NK-92 treated with Interleukin-12 subunit alpha and Interleukin-12 subunit beta, amount 100 ng/mL, for 24 hours (cell line): Measurements from ENCODE around the gene TNNI2.

ENCODE experiments used
- DNase-seq: peaks from one replicate; lab custom pipeline; 2025; lab: John Stamatoyannopoulos, UW

TNNI2 gene

GRCh38 chr11:1834779-1835670, 3.8 kb upstream of the TNNI2 start, which contains the start of gene SYT8:
Gene SYT8 (plus strand): TSS chr11:1834990. CDS start chr11:1835106, 116 bp downstream.
- no peak for DNase-seq

- no peak for DNase-seq
Measured at GRCh38 chr11:1835671-1836010, 3.1 kb upstream of the TNNI2 start.

DNA sequence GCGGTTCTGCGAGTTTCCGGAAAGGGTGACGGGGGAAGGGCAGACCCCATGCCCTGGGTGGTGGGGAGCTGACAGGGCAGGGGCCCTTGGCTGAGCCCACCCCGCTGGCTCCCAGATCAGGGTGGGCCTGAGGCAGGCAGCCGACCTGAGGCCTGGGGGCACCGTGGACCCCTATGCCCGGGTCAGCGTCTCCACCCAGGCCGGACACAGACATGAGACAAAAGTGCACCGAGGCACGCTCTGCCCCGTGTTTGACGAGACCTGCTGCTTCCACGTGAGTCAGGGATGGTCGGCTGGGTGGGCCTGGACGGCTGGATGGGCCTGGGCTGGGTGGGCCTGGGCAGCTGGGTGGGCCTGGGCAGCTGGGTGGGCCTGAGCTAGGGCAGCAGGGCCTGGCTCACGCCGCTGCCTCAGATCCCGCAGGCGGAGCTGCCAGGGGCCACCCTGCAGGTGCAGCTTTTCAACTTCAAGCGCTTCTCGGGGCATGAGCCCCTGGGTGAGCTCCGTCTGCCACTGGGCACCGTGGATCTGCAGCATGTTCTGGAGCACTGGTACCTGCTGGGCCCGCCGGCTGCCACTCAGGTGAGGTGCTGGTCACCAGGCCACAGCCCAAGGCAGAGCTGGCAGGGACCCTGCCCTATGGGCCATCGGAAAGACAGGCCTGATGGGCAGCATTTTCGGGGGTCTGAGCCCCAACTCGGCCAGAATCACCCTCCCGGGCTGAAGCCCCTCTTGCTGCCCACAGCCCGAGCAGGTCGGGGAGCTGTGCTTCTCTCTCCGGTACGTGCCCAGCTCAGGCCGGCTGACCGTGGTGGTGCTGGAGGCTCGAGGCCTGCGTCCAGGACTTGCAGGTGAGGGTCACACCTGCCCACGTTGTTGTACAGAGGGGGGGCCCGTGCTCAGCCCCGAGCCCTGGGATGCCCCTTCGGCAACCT, 2.5 kb upstream of the TNNI2 start:
- DNase-seq, result no peak

- DNase-seq, result peak; percentile 71
Measured at GRCh38 chr11:1837171-1838076, 1.4 kb upstream of the TNNI2 start.

DNA sequence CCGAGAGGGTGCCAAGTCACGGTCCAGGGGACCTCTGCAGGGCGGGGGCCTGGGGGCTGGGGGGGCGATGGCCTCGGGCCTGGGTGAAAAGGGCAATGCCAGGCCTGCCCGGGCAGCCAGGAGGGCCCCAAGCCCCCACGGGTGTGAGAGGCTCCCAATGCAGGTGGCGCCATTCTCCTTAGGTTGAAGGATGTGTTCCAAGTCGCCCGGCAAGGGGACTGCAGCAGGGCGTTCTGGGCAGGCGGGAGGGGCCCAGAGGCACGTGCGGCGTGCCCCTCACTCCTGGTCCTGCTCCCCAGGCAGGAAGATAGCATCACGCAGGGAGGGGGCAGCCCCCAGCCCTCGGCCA, 730 bp upstream of the TNNI2 start:
- DNase-seq, result no peak

- DNase-seq, result no peak
Measured at GRCh38 chr11:1839204-1839923, 583 bp downstream of the TNNI2 start.

GRCh38 chr11:1839924-1840779, 1.4 kb downstream of the TNNI2 start:
- no peak for DNase-seq

GRCh38 chr11:1840780-1841480, 2.1 kb downstream of the TNNI2 start:
- no peak for DNase-seq

GRCh38 chr11:1841511-1842148, 2.8 kb downstream of the TNNI2 start:
- no peak for DNase-seq

DNA sequence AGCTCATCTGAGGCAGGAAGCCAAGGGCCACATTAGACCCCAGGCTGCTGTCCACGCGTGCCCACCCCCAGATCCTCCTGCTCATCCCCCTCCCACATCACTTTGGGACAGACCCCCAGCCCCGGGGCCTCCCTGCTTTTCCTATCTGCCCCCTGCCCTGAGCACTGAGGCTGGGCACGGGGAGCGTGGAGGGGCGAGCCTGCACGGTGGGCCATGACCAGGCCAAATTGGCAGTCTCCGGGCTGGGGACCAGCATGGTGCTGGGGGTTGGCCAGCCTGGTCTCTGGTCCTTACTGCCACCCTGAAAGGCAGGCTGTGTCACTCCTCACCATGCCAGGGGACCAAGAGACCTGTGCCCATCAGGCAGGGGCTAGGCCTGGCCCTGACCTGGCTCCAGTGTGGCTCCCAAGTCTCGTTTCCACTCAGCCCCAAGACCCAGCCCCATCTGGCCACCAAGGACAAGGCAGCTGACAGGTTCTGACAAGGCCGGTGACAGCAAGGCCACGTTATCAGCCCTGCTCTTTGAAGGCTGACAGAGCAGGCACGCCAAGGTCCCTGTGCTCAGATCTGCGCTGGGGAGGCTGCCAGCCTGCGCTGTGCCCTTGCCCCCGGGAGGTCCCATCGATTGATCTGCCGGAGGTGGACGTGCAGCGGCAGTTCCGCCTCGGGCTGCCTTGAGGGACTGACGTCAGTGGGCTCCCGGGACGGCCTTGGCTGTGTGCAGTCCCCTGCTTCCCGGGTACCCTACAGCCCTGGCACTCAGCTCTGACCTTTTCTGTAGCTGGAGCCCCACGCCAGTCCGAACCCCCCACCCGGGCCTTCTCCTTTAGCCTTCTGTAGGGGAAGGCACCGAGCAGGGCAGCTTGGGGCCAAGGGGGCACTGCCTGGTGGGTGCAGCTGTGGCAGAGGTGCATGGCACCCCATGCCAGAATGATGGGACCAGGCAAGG, 3.6 kb downstream of the TNNI2 start:
- no peak for DNase-seq

- DNase-seq, result no peak
Measured at GRCh38 chr11:1843098-1843473, 4.3 kb downstream of the TNNI2 start.

- no peak for DNase-seq
Measured at GRCh38 chr11:1843796-1844195, 5.0 kb downstream of the TNNI2 start.

DNA sequence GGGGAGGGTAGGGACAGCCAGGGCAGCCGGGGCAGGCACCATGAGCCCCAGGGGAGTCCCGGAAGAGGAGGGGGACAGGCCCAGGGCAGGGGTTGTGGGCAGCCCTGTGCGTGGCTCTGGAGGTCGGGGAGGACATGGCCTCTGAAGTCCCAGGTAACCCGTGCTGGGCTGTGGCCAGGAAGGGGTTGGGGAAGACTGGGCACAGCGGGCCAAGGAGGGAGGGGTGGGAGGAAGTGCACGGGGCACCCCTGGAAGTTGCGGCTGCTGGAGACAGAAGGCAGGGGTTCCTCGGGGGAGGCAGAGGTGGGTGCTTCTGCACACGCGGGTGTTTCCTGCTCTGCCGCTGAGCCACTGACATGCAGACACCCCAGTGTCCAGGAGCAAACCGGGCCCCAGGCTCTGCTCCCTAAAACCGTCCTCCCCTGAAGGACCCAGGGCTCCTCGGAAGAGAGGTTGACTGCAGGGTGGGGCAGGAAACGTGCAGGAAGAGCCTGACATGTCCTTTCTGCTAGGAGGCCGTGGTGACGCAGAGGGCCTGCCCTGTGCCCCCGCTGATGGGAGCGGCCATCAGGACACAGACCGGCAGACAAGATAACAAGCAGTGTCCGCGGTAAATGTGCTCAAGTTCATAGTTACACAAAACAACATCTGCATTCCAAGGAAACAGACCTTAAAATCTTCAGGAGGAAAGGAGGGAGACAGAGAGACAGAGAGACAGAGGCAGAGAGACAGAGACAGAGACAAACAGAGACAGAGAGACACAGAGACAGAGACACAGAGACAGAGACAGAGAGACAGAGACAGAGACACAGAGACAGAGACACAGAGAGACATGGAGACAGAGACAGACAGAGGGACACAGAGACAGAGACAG, 5.7 kb downstream of the TNNI2 start:
- DNase-seq, result no peak

DNA sequence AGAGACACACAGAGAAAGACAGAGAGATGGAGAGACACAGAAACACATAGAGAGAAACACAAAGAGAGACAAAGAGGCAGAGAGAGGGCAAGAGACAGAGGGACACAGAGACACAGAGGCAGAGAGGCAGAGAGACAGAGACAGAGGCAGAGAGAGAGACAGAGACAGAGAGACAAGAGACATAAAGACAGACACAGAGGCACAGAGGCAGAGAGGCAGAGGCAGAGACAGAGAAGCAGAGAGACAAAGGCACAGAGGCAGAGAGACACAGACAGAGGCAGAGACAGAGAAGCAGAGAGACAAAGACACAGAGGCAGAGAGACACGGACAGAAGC, 6.3 kb downstream of the TNNI2 start:
- no peak for DNase-seq

DNA sequence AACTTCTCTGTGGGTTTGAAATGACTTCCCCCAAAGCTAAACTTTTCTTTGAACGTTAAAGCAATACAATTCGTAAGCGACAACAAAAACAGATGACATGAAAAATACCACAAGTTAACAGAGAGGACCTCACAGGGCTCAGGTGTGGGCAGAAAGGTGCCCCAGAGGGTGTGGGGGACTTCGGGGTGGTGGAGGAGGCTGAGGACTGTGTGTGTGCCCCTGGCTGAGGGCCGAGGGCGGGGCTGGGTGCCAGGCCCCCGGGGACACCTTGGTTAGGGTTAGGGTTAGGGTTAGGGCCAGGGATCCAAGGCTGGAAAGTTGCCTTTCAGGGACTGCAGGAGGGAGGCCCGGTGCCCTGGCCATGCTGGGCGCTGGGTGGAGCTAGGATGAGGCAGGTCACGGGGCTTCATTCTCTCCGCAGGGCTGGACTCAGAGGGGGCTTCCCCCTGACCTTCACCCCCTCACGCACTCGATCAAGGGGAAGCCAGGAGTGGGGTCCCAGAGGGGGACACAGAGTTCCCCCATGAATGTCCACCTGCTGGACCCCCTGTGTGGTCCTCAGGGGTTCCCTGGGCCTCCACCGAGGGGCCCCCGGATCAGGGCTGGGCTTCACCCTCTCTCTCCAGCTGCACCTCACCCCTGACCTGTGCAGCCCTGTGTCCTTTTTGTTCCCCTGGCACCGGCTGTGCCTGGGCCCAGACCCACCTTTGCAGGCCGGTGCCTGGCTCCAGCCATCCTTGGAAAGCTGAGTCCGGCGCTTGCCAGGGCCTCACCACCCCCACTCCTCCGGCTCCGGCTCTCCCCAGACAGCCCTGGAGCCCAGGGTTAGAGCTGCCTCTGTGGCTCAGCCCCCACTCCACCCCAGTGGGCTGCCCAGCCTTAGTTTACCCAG, 7.0 kb downstream of the TNNI2 start:
- no peak for DNase-seq

DNA sequence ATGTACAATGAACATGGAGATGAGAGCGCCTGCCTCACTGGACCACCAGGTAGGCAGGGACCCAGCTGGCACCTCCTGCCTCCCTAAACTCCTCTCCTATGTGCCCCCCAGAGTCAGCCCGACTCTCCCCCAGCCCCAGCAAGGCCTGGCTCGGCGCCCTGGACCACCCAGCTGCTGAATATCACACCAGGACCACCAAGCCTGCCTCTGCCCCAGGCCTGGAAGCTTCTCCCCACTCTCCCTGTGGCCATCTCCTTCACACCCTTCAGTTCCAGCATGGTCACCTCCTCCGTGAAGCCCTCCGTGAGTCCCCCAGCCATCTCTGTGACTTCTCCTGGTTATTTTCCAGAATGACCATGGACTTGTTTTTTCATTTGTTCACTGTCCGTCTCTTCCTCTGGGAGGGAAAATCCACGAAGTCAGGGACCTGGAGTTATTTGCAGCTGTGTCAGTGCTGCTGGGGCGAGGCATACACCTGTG, 7.7 kb downstream of the TNNI2 start:
- DNase-seq, result no peak
